Retinal pigment epithelial cell (primary cell): Measurements from ENCODE around the gene TMEM204.

ENCODE experiments used
- DNase-seq: peaks from one replicate; pipeline ENCODE4 v3.0.0-alpha.2; 2010; ENCODE audit warnings: low read depth
- H3K4me3 ChIP-seq: 2 replicates; pipeline ENCODE4 v1.5.1; 2011; ENCODE audit warnings: mild to moderate bottlenecking, low read length, control low read depth, moderate library complexity
- TF ChIP-seq, protein P1 (sequence below): conservative IDR thresholded peaks from 2 replicates; pipeline ENCODE4 v1.5.1; 2011; ENCODE audit warnings: low read depth, low read length, control low read depth, inconsistent platforms

The TMEM204 gene

DNA sequence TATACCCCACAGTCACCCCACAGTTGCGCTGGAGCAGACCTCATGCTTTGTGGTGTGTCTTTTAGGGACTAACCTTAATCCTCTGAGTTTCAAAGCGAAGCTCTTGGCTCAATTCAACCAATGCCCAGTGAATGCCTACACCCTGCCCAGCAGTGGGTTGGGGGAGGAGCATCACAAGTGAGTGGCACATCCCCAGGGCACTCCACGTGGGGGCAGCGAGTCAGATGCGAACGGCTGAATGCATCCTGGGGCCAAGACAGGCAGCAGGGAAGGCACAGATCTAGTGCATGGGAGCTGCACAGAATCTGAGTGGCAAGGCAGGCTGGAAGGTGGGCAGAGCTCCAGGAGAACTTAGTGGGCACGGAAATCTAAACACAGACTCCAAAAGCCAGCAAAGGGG is 39.2 kb downstream of the TMEM204 start:
- DNase-seq = no peak
- no peak overlapping the region for H3K4me3 ChIP-seq
- TF ChIP-seq, protein P1, sequence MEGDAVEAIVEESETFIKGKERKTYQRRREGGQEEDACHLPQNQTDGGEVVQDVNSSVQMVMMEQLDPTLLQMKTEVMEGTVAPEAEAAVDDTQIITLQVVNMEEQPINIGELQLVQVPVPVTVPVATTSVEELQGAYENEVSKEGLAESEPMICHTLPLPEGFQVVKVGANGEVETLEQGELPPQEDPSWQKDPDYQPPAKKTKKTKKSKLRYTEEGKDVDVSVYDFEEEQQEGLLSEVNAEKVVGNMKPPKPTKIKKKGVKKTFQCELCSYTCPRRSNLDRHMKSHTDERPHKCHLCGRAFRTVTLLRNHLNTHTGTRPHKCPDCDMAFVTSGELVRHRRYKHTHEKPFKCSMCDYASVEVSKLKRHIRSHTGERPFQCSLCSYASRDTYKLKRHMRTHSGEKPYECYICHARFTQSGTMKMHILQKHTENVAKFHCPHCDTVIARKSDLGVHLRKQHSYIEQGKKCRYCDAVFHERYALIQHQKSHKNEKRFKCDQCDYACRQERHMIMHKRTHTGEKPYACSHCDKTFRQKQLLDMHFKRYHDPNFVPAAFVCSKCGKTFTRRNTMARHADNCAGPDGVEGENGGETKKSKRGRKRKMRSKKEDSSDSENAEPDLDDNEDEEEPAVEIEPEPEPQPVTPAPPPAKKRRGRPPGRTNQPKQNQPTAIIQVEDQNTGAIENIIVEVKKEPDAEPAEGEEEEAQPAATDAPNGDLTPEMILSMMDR = no peak

- H3K4me3 ChIP-seq = no peak overlapping the region
- no peak for DNase-seq
- TF ChIP-seq, protein P1 = no peak
Measured at GRCh38 chr16:1573301-1573700, 39.8 kb downstream of the TMEM204 start.

DNA sequence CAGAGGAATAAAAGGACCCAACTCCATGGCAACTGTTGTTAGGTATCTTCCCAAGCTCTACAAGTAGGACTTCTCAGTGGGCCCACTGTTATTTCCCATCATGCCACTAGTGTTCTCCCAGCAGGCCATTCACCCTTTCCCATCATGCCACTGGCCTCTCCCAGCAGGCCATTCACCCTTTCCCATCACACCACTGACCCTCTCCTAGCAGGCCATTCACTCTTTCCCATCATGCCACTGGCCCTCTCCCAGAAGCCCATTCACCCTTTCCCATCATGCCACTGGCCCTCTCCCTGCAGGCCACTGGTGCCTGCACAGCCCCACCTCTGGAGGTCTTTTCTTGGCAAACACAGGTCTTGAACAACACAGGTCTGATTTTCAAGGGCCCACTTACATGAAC is 42.1 kb downstream of the TMEM204 start:
- DNase-seq = no peak
- no peak overlapping the region for H3K4me3 ChIP-seq
- TF ChIP-seq, protein P1 = no peak

DNA sequence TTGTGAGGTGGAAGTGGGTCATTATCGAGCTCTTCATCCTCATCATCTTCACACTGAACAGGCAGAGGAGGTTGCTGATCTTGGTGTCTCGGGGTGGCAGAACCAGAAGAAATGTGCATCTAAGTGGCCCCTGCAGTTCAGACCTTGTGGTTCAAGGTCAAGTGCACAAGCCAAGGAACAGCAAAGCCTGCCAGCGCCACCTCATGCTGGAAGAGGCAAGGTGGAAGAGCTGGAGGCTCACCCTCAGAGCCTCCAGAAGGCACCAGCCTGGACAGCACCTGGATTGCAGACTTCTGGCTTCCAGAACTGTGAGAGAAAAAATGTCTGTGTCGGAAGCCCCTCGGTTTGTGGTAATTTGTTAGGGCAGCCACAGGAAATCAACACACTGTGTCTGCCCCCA is 45.7 kb downstream of the TMEM204 start:
- no peak for DNase-seq
- H3K4me3 ChIP-seq = no peak overlapping the region
- TF ChIP-seq, protein P1 = no peak

DNA sequence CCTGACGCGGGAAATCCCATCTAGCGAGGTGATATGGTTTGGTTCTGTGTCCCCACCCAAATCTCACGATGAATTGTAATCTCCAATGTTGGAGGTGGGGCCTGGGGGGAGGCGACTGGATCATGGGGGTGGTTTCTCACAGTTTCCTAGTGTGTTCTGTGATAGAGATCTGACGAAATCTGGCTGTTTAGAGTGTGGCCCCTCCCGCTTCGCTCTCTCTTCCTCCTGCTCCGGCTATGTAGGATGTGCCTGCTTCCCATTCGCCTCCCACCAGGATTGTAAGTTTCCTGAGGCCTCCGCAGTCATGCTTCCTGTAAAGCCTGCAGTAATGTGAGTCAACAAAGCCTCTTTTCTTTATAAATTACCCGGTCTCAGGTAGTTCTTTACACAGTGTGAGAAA is 46.8 kb downstream of the TMEM204 start:
- no peak for DNase-seq
- no peak overlapping the region for H3K4me3 ChIP-seq
- TF ChIP-seq, protein P1 = no peak

GRCh38 chr16:1580956-1581355 is 47.5 kb downstream of the TMEM204 start:
- no peak overlapping the region for H3K4me3 ChIP-seq
- TF ChIP-seq, protein P1 = no peak
- no peak for DNase-seq

DNA sequence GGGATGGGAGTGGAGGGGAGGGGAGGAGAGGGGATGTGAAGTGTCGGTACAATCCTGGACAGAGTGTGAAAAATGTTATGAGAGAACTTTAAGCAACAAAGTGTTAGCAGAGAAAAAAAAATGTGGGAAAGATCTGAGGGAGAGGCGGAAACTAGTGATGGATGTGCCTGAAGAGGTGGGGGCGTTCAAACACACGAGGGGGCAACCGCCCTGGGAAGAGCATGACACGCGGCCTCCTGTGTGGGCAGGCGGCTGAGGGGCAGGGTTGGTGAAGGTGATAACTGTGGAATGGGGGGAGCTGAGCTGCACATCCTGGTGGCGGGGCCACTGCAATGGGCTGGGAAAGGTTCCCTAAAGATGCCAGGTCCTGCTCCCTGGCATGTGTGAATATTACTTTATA is 48.3 kb downstream of the TMEM204 start:
- TF ChIP-seq, protein P1 = no peak
- no peak for DNase-seq
- no peak overlapping the region for H3K4me3 ChIP-seq
